ENCODE measurements around the gene TLCD5.

TLCD5 gene

DNA sequence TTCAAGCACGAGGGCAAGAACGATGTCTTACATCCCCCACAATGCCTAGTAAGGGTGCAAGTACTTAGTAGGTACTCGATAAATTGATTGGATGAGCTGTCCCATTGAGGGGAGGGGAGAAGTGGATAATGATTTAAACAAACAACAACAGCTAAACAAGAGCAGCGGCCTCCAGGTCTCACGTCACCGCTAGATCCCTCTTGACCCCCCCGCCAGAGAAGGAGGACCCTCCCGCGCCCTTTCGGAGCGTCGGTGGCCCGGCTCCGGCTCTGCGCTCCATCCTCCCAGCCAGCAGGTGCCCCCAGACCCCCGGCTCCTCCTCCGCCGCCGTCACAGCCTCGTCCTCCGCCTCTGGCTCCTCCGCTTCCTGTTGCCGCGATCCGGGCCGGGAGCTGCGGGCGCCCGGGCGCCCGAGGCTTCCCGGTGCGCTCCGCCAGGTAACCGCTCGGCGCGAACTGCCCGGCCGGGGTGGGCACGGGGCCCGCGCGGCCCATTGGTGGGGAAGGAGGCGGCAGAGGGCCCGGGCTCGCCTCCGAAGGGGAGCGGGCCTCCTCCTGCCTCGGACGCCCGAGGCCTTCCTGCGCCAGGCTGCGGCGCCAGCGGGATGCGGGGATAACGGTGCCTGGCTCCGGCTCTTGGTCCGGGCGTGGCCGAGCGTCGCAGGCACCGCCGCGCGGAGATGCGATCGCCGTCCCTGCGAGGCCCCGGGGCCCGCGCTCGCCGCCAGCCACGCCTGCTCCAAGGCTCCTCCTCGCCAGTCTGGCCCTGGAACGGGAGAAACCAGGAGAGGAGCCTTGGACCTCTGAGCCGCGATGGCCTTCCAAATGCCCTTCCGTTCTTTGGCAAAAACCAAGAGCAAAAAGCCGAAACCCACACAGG lies at the start of gene TLCD5:
Gene TLCD5 (plus strand): TSS at position 368 of the 879 bp plus-strand sequence. CDS start 2,143 bp downstream, outside the sequence.
- no peak for DNase-seq (ENCODE audit: low read depth in 1 of 2, low spot score in 1 of 2)

DNA sequence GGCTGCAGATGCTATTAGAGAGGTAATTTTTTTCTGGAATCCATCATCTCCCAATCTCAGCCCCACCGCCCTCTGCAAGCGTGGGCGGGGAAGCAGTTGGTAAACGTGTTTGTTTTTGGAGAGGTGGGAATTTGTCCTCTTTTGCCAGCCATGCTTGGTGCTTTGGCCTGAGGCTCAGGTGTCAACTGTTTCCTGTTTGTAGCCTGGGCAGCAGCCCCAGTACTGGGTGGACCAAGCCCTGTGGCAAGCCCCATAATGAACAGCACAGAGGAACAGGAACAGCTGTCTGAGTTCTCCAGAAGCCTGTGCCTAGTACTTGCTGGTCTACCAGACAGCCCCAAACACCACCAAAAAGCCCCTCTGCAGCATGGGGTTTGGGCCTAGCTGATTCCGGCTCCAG lies 45.6 kb upstream of the TLCD5 start:
- DNase-seq (ENCODE audit: low read depth in 1 of 2, low spot score in 1 of 2) = no peak

DNA sequence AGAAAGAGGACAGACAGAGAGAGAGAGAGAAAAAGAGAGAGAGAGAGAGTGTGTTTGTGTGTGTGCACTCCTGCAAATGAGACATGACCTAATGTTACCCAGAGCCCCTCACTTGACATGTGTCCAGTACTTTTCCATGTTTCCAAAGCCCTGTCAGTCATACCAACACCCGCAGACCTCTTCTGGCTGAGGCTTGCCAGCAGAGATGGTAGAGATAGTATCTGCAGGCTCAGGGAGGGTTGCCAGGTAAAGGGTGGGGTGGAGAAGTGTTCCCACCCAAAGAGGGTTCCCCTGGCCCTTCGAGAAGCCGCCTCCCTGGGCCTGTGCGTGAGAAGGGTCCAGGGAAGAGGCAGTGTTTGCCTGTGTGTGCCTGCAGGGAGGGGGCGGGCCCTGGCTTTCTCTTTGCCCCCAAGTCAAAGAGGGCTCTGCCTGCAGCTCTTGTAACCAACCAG lies 44.5 kb upstream of the TLCD5 start:
- no peak for DNase-seq (ENCODE audit: low read depth in 1 of 2, low spot score in 1 of 2)

DNA sequence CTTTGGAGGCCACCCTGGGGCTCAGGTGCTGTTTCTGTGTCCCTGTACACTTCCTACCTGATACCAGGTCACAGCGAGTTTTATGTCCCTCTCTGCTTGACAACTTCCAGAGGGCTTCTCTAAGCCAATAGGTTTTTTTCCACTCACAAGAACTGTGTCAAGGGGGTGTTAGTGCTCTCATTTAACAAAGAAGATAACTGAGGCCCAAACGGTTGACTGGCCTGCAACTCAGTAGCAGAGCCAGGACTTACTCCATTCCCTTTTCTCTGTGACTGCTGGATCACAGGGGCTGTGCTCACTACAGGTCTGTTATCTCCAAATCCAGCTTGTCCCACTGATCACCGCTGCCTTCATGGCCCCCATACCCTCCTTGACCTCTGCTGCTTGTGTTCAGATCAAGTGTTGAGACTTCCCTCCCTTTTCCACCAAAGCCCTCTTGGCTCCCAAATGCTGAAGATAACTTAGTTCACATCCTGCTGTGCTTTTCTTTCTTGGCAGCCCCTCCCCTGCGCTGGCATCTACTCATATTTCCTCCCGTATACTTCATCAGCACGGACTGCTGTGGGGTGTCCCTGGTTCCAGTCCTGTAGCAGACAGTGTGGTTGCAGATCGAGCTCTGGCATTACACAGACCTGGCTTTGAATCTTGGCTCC lies 43.8 kb upstream of the TLCD5 start:
- no peak for DNase-seq (ENCODE audit: low read depth in 1 of 2, low spot score in 1 of 2)

DNA sequence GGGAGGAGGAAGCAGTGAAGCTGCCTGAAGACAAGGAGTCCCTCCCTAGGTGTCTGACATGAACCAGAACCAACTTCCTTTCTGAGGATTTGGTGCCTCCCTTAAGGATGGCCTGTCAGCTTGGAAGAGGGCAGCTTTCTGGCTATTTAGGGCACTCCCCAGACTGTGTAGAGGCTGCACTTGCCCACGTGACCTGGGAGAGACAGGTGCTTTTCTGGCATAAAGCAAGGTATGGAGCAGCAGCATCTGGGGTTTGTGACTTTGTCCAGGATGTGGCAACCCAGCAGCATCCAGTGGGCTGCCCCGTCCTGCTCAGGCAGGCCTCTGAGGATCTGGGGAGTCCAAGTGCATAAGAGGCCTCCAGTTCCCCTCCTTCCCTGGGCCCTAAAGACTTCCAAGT lies 42.0 kb upstream of the TLCD5 start:
- DNase-seq (ENCODE audit: low read depth in 1 of 2, low spot score in 1 of 2) = no peak

DNA sequence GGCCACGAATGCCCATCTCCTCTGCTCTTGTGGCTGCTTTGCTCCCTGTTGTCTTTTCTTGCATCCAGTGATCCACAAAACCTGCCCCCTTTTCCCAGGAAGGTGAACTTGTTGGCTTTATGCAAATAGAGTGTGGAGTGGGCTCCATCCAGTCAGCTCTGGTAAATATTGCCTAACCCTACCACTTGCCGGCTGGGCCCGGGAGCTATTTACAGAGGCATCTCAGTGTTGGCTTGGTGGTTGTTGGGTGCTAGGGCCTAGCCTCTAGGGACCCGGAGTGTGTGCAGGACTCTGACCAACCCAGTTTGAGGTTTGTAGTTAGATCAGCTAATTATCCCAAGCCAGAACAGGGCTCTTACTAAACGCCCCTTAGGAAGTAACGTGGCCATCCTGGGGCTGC lies 40.8 kb upstream of the TLCD5 start:
- DNase-seq (ENCODE audit: low read depth in 1 of 2, low spot score in 1 of 2) = no peak

DNA sequence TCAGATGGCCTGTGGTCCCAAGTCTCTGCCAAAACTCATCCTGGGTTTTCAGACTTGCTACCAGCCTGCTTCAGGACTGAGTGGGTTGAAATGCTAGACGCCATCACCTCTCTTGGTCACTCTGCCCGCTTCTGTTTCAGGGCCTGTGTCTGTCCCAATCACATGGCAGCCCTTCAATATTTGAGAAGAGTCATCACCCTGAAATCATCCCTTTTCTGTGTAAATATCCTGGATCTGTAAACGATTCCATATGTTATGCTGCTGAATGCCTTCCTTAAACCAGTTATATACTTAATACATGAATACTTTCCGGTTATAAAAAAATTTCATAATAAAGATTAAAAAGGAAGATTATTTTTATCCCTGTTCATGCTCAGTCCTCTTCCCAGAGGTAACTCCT lies 39.8 kb upstream of the TLCD5 start:
- DNase-seq (ENCODE audit: low read depth in 1 of 2, low spot score in 1 of 2) = no peak

DNA sequence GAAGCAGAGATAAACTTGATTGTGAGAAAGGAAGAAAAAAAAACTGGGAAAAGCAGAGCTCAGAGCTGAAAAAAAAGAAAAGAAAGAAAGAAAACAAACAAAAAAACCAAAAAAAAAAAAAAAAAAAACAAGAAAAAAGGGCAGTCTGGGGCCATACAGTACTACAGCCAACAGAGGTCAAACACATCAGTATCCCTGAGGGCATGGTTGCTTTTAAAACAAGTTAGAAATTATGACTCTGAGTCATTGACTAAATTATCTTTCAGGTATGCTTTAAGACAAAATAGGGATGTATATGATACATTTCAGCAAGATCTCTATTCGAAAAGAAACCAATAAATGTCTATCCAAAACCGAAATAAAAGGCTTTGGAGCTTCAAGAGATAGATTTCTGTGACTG lies 37.1 kb upstream of the TLCD5 start:
- no peak for DNase-seq (ENCODE audit: low read depth in 1 of 2, low spot score in 1 of 2)

DNA sequence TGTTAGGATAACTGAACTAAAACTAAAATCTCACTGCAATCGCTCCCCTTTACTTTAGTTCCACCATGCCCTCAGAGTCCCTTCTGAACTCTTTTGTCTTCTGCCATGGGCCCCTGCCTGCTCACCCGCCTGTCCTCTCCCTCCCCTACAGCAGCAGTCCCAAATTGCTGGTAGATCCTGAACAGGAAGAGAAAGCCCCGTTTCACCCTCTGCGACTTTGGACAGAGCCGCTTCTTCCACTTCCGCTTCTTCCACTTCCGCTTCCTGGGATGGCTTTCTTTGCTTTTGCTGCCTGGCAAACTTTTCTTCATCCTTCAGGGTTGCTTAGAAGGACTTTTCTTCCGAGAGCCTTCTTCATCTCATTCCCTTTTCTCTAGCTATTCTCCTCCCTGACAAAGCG lies 35.7 kb upstream of the TLCD5 start:
- DNase-seq (ENCODE audit: low read depth in 1 of 2, low spot score in 1 of 2) = no peak

DNA sequence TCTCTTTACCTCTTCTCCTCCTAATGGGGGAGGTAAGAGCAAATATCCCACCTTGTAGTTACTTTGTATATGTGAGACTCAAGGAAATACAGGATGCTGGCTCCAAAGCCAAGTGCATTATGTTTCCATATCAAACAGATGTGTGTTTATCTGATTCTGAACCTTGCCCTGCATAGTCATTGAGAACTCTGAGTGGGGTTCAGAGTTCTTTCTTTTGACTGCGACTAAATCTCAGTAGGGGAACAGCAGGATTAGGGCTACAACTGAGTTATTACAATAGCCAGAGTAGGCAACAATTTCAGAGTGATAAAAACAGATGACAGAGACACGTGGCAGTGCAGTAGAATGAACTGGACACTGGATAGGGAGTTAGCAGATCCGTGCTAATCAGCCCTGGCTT lies 34.1 kb upstream of the TLCD5 start:
- DNase-seq (ENCODE audit: low read depth in 1 of 2, low spot score in 1 of 2) = no peak

DNA sequence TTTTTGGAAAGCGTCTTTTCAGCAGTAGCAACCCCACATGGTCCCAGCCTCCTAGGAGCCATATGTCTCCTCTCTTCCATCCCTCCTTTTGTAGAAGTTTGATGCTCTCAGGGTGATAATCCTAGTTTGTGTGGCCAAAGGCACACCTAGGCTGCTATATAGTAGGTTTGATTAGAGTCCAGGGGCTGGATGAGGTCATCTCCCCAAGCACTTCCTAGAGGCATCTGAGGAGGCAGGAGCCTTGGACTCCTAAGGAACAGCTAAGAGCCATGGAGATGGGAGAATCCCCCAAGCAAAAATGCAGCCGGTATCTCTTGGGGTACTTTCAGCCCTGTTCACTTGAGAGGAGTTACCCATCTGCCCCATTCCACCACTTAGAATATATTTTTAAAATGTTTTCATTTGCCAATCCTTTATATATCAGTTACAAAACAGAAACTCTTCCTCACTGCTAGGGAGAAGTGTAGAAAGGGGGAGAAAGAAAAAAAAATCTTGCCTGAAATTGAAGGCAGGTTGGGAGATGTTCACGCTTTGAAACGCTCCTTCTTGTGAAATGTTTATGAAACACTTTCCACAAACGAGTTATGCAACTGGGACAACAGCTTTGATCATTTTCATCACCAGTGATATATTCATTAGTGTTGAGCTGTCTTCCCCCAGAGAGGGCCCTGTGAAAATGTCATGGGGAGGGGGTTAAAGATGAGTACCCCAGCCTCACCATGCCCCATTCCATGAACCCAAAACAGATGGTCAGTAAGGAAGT lies 31.9 kb upstream of the TLCD5 start:
- DNase-seq (ENCODE audit: low read depth in 1 of 2, low spot score in 1 of 2) = no peak

DNA sequence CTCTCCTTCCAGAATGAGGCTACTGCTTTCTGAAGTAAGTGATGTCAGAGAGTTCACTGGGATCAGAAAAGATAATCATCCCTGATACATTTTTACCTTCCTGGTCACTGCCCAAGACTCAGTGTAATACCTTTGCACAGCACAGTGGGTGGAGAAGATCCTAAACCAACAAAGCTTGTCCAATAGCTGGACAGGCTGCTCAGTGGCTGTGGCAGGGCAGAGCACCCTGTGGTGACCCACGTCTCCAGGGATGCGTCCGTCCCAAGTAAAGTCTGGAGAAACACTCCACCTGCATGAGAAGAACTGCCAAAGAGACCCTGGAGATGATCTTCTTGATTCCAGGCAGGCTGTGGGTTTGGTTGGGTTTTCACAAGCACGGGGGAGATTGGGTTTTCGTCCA lies 31.0 kb upstream of the TLCD5 start:
- no peak for DNase-seq (ENCODE audit: low read depth in 1 of 2, low spot score in 1 of 2)

DNA sequence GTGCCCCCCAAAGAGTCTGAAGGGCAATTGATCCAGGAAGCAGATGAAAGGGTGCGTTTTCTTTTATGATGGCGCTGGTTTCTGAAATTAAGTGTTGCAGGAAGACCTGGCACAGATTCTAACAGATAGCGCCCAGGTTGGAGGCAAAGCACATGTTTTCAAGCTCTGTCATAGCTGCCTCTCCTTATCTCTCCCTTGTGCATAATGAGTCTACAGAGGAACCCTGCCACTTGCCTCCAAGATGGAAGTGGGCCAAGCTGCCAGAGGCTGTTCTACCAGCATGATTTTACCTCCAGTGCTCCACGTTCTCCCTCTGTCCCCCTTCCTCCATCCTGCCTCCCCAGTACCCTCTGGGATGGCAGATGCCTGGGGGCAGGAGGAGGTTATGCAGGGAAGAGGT lies 30.0 kb upstream of the TLCD5 start:
- no peak for DNase-seq (ENCODE audit: low read depth in 1 of 2, low spot score in 1 of 2)

DNA sequence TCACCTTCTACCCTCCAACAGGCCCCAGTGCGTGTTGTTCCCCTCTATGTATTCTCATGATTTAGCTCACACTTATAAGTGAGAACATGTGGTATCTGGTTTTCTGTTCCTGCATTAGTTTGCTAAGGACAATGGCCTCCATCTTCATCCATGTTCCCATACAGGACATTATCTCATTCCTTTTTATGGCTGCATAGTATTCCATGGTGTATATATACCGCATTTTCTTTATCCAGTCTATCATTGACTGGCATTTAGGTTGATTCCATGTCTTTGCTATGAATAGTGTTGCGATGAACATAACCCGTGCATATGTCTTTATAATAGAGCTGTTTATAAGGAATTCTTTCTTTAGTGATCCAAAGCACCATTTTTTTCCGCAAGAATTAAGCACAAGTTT lies 28.5 kb upstream of the TLCD5 start:
- no peak for DNase-seq (ENCODE audit: low read depth in 1 of 2, low spot score in 1 of 2)

DNA sequence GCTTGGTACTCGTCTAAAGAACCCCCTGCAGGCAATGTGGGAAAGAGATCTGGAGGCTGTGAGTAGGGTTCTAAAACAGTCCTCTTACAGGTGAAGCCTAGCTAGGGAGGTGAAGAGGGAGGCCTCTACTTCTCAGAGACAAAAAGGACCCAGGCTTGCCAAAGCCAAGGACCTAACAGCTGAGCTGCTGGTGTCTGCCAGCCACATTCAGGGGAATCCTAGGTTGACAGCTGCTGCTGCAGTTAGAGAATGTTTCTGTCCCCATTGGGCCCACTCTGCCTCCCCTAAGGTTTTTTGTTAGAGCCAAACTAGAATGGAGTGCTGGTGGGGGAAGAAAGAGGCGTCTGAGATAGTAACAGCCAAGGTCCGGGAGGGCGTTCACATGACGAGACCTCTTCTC lies 26.6 kb upstream of the TLCD5 start:
- DNase-seq (ENCODE audit: low read depth in 1 of 2, low spot score in 1 of 2) = no peak

DNA sequence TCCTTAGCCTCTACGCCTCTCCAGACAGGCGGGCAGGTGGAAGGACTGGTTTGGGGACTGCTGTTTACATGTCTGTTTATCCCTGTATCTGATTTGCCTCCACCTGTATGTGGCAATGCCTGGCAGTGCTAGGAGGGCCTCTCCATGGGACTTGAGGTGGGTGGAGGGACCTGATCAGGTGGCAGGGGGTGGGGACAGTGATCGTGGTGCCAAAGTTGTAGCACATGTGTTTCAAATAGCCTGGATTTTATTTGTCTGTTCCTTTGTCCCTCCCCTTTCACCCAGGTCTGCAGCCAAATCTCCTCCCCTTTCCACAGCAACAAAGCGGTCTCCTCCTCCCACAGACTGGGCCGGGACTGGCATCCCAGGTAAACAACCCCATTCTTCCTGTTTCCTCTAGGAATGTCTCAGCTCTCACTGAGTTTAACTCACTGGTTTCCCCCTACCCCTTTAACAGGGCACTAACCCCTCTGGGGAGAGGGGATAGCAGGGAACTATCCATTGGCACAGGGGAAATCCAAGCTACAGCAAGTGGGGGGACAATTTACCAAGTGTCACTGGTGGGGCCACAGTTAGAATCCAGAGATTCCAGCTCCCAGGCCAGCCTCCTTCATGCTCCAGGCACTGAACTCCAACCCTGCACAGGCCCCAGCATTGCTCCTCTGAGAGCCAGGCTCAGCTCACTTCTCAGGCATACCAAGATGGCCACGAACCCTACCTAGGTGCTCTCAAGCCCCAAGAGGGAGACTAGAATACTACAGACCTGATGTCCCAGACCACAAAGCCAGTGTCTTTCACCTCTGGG lies 22.9 kb upstream of the TLCD5 start:
- no peak for DNase-seq (ENCODE audit: low read depth in 1 of 2, low spot score in 1 of 2)

DNA sequence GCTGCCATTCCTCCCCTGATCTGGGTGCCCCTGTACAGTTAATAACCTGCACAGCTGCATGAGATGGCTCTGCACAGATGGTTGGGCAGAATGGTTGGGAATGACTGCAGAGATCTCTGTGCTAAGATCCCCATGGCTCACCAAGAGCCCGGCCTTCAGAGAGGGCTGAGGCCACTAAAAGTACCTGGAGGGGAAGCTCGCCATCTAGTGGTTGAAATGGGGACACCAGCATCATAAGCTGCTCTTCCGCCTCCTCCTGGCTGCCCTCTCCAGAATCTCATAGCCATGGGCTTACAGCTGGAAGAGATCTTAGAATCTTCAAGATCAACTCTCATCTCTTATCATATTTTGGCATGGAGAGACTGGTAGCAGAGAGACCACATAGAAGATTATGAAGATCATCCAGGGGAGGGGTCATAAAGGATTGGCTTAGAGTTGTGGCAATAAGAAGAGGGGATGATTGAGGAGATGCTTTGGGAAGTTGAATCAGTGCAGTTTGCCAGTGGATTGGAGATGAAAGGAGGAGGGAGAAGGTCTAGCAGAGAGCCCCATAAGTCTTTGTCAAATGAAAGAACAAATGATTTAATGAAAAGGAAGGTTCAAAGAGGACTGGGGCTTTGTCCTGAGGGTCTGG lies 22.0 kb upstream of the TLCD5 start:
- DNase-seq (ENCODE audit: low read depth in 1 of 2, low spot score in 1 of 2) = peak; percentile 32 to 42

DNA sequence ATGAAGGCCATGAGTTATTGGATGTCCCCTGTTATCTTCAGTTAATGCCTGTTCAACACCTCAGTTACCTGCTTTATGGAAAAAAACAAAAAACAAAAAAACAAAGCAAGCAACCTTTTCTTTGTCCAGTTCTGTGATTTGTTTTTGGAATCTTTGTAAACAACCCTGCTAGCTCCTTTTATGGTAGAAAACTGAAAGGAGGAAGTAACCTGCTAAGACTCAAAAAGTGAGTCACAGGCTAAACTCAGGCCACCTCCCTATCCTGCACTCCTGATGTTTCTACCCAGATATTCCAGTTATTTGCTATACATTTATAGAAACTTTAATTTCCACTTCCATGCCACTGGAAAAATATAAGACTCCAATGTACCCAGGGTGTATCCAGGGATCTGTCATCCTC lies 20.6 kb upstream of the TLCD5 start:
- DNase-seq (ENCODE audit: low read depth in 1 of 2, low spot score in 1 of 2) = no peak

DNA sequence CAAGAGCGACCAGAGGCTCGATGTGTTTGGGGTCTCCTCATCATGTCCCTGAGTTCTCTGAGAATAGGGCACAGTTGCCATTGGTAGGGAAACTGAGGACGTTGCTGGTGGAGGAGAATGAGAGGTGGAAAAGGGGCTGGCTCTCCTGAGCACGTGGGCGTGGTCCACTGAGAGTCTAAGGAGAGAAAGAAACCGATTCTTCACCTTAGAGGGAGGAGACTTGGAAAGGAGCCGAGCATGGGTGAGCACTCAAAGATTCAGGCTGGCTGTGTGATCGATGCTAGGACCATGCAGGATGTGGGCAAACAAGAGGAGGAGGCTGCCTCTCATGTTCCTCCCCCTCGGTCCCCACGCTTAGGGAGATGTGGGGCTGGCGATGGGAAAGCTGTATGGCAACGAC lies 19.8 kb upstream of the TLCD5 start:
- no peak for DNase-seq (ENCODE audit: low read depth in 1 of 2, low spot score in 1 of 2)

DNA sequence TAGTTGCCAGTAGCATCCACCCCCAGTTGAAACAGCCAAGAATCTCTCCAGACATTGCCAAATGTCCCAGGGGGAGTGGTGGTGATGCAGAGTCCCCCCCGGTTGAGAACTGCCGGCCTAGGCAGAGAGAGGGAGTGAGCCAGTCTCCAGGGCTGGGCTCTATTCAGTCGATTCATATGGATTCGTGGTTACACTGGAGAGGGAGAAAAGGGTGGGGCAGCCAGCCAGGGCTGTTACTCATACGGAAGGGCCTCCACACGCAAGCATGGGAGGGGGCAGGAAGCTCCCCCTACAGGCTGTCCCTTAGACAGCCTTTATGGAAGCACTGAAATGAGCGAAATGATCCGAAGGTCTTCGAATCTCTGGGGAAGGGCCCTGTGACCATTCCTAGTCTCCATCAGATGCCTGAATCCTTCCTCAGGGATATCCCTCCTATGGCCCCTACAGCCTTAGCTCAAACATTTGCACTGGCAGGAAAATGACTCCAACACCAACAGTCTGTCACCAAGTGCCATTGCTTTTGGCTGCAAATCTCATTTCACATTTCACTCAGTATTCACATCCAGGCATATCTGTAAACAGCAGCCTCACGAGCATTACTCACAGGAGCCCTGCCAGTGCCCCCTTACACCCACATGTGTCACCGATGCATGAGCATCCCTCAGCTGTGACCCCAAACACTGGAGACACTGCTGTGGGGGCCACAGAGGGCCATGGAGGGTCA lies 18.4 kb upstream of the TLCD5 start:
- DNase-seq (ENCODE audit: low read depth in 1 of 2, low spot score in 1 of 2) = no peak

Measured in activated CD4-positive, alpha-beta T cell treated with anti-CD3 and anti-CD28 coated beads, Interleukin-2, amount 50 U/mL, for 24 hours (primary cell).